AG04450 (cell line): Measurements from ENCODE around the gene MAP2K3. TPM values are rescaled to one million over a fixed set of nuclear protein-coding genes. Genes with fewer than 3 reads are reported as not detected.

Source experiments
- CTCF ChIA-PET: fragments of 300-600, 350-600 bp; formaldehyde crosslinking; extraction: SDS; loops from one replicate; lab custom pipeline; 2022; ENCODE audit warnings: antibody characterized with exemption, inconsistent platforms; lab: Charles Lee
- POLR2A ChIA-PET: fragments of 350-600 bp; formaldehyde crosslinking; extraction: SDS; loops from one replicate; lab custom pipeline; 2021; ENCODE audit warnings: antibody characterized with exemption, inconsistent platforms; lab: Yijun Ruan, JAX
- DNase-seq: peaks from one replicate; pipeline ENCODE4 v3.0.0-alpha.2; 2011; ENCODE audit warnings: low read depth, low spot score
- H3K27ac ChIP-seq: one replicate; pipeline ENCODE4 v1.5.1; 2012; ENCODE audit warnings: low read depth, low read length, control low read depth
- H3K27me3 ChIP-seq: one replicate; pipeline ENCODE4 v1.6.0; 2012; ENCODE audit warnings: low read length; ENCODE audit not compliant: control insufficient read depth, insufficient read depth
- H3K4me3 ChIP-seq: 2 replicates; pipeline ENCODE4 v1.5.1; 2011; ENCODE audit warnings: mild to moderate bottlenecking, low read depth, low read length, control low read depth
- H3K9me3 ChIP-seq: 2 replicates; pipeline ENCODE4 v1.5.1; 2012; ENCODE audit warnings: low read length; ENCODE audit not compliant: control insufficient read depth, insufficient read depth
- polyA plus RNA-seq: library from polyadenylated mRNA; depleted of rRNA; stranded (reverse); fragments of >200 nt; gene quantifications from 2 replicates; pipeline ENCODE4 v1.2.3, GENCODE V29; 2011
- TF ChIP-seq, protein P1 (sequence below): IDR thresholded peaks from 2 replicates; pipeline ENCODE4 v1.5.1; 2011; ENCODE audit warnings: low read depth, low read length, control low read depth, inconsistent platforms

The MAP2K3 gene
- polyA plus RNA-seq, 1 experiment: 13.7 TPM

DNA sequence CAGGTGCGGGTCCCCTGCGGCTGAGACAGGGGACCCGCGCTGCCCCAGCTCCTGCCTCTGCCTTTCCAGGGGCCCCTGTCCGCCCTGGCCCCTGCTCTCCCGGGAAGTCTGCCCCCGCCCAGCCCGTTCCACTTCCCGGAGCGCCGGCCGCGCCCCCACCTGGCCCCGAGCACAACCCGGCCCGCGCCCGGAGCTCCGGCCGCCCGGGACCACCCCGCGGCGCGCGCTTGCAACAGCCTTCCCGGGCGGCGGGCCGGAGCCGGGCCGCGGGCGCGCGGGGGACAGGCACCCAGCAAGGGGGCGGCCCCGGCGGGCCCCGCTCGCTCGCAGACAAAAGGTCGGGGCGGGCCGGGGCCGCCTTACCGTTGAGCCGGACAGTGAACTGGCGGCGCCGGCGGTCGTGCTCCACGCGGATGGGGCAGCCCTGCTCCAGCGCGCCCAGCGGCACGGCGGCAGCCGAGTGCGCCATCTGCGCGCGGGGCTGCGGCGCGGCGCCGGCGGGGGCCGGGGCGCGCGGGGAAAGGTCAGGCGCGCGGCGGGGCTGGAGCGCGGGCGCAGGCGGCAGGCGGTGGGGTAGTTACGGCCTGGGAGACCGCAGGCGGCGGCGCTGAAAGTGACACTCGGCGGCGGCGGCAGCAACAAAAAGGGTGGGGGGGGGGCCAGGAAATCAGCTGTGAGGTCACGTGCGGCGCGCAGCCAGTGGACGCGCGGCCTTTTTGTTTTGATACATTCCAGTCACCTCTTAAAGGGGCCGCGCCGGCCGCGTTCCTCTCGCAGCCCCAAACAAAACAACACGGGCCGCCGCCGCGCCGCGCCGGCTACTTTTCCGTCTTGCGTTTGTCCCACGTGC is 31.5 kb upstream of the MAP2K3 start, which contains the start of gene NATD1:
Gene NATD1 (minus strand): TSS at position 615 of the 850 bp plus-strand sequence. CDS start 146 bp downstream, at position 469.
- POLR2A ChIA-PET: interaction anchor here (0.6 to 0.7 kb wide), 2 partner anchors 37 to 149 kb away, joined by 5 to 8 read pairs; no protein-coding TSS in a partner anchor
- TF ChIP-seq, protein P1, sequence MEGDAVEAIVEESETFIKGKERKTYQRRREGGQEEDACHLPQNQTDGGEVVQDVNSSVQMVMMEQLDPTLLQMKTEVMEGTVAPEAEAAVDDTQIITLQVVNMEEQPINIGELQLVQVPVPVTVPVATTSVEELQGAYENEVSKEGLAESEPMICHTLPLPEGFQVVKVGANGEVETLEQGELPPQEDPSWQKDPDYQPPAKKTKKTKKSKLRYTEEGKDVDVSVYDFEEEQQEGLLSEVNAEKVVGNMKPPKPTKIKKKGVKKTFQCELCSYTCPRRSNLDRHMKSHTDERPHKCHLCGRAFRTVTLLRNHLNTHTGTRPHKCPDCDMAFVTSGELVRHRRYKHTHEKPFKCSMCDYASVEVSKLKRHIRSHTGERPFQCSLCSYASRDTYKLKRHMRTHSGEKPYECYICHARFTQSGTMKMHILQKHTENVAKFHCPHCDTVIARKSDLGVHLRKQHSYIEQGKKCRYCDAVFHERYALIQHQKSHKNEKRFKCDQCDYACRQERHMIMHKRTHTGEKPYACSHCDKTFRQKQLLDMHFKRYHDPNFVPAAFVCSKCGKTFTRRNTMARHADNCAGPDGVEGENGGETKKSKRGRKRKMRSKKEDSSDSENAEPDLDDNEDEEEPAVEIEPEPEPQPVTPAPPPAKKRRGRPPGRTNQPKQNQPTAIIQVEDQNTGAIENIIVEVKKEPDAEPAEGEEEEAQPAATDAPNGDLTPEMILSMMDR: no peak
- peak; percentile 39 for DNase-seq
- H3K27me3 ChIP-seq: no peaks in the 10 kb centered on the region
- no peaks in the 10 kb centered on the region for H3K9me3 ChIP-seq
- H3K27ac ChIP-seq: no peak within 1 kb of the TSS
- CTCF ChIA-PET: interaction anchor here (0.6 to 0.9 kb wide), 2 partner anchors 133 to 258 kb away, joined by 4 read pairs; no protein-coding TSS in a partner anchor
- peak within 1 kb of the TSS; percentile 64 for H3K4me3 ChIP-seq

DNA sequence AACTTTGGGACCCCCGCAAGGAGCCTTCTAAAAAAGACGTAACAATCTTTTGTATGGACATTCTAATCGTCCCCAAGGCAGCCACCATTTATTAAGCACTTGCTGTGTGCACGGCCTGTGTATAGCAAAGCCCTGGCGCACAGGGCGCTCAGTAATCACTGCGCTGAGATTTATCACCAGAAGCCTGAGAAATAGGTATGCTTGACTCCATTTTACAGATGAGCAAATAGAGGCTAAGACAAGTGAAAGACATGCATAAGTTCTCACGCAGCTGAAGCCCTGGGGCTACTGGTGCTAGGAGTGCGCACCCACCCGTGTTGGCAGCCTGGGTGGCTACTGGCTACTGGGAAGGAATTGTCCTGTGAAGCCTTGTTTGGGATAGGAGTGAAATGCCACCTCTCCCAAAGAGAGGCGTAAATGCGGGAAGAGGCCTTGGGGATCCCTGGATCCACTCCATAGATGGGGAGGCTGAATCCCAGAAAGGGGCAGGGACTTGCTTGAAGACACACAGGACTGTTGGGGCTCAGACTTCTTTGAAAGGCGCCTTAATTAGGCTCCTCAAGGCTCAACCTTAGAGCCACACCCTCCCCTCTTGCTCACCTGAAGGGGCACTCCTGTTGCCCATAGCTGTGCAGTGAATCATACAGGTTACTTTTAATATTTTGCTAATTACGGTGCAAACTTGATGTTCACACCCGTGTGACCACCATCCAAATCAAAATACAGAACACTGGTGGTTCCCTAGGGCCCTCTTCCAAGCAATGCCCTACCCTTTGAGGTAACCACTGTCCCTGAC is 30.7 kb upstream of the MAP2K3 start:
- Histone ChIP-seq H3K27ac (no peak overlapping the region), H3K27me3 (no peaks in the 10 kb centered on the region), H3K4me3 (peak overlapping the region; percentile 64), H3K9me3 (no peaks in the 10 kb centered on the region)
- DNase-seq: no peak
- ChIA-PET CTCF (interaction anchor here (0.6 to 1.2 kb wide), 2 partner anchors 25 to 257 kb away, joined by 4 read pairs; no protein-coding TSS in a partner anchor), POLR2A (interaction anchor here (0.6 to 0.7 kb wide), 2 partner anchors 38 to 150 kb away, joined by 5 to 8 read pairs; no protein-coding TSS in a partner anchor)
- TF ChIP-seq, protein P1: no peak

DNA sequence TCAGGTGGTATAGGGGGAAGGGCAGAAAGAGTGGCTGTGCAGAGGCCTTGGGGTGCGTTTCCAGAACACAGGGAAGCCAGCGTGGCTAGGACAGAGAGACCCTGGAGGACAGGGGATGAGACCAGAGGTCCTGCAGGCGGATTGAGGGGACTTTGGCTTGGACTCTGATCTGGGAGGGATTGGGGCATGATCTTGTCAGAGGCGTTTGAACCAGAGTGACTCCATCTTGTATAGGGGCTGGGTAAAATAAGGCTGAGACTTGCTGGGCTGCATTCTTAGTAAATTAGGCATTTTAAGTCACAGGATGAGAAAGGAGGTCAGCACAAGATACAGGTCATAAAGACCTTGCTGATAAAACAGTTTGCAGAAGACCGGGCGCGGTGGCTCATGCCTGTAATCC is 25.9 kb upstream of the MAP2K3 start:
- ChIA-PET CTCF (interaction anchor here (1.7 to 1.8 kb wide), 2 partner anchors 21 to 253 kb away, joined by 5 to 8 read pairs; no protein-coding TSS in a partner anchor), POLR2A (no interaction called here)
- DNase-seq: no peak
- Histone ChIP-seq H3K4me3 (no peak overlapping the region), H3K27ac (no peak overlapping the region), H3K9me3 (no peaks in the 10 kb centered on the region), H3K27me3 (no peaks in the 10 kb centered on the region)
- TF ChIP-seq, protein P1: no peak

DNA sequence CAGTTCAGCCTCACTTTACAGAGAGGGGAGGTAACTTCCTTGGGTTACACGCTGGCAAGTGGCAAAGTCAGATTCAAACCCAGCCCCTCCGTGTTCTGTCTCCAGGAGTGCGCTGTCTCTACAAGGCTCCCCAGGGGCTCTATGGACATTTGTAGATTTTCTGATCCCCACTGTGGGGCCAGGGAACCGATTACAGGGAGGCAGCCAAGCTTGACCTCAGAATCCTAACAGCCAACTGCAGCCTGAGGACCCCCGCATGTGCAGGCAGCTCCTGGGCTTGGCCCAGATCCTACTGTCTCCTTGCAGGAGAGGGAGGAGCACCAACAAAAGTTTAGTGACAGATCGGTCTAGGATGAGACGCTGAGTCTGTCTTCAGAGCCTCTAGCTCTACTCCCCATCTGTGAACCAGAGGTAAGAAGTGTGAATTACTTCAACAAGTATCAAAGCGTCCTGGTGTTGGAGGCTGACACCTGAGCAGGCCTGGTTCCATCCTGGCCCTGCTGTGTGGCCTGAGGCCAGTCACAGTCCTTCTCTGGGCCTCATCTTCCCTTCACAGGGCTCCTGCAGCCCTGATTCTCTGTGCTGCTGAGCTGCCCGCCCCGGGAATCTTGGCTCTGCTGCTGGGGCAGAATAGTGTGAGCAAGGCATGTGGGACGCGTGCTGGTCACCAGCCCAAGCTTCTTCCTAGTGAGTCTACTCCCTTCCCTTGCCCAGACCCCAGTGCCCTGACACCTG is 22.1 kb upstream of the MAP2K3 start:
- DNase-seq: no peak
- H3K27ac ChIP-seq: no peak overlapping the region
- no peaks in the 10 kb centered on the region for H3K9me3 ChIP-seq
- H3K4me3 ChIP-seq: no peak overlapping the region
- H3K27me3 ChIP-seq: no peaks in the 10 kb centered on the region
- TF ChIP-seq, protein P1: no peak
- ChIA-PET CTCF (interaction anchor here (0.6 kb wide), 1 partner anchor 99 kb away, joined by 3 read pairs; no protein-coding TSS in a partner anchor), POLR2A (no interaction called here)
